Gastroesophageal sphincter (tissue), 3 donors: Measurements from ENCODE around the gene ANAPC5.

ENCODE experiments used
- EP300 ChIP-seq: sonication (generic); formaldehyde crosslinking; IDR thresholded peaks from one replicate; pipeline ENCODE4 v1.6.1; 2017; ENCODE audit warnings: antibody characterized with exemption, mild to moderate bottlenecking
- POLR2A ChIP-seq, 2 donors: fragments of 450-650 bp; IDR thresholded peaks; one replicate each; pipeline ENCODE4 v1.6.1; 2017; ENCODE audit warnings: antibody characterized with exemption in 2 of 2, mild to moderate bottlenecking in 2 of 2, moderate library complexity in 1 of 2
- POLR2AphosphoS5 ChIP-seq: sonication (generic); formaldehyde crosslinking; IDR thresholded peaks from one replicate; pipeline ENCODE4 v1.6.1; 2017; ENCODE audit warnings: antibody characterized with exemption
- TF ChIP-seq, protein P1 (sequence below), 4 experiments: fragments of 200-600 bp in 2 of 4; fragments of 450-650 bp in 2 of 4; sonication (generic) in 1 of 4; IDR thresholded peaks; one replicate each; pipeline ENCODE4 v1.5.1; 2017 to 2019; ENCODE audit warnings: antibody characterized with exemption in 4 of 4, mild to moderate bottlenecking in 2 of 4, moderate library complexity in 2 of 4

DNA sequence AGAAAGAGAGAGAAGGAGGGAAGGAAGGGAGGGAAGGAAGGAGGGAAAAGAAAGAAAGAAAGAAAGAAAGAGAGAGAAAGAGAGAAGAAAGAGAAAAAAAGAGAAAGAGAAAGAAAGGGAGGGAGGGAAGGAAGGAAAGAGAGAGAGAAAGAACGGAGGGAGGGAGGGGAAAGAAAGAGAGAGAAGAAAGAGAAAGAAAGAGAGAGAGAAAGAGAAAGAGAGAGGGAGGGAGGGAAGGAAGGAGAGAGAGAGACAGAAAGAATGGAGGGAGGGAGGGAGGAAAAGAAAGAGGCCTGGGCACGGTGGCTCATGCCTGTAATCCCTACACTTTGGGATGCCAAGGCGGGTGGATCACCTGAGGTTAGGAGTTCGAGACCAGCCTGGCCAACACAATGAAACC is 5.1 kb upstream of the ANAPC5 start:
- TF ChIP-seq, protein P1, sequence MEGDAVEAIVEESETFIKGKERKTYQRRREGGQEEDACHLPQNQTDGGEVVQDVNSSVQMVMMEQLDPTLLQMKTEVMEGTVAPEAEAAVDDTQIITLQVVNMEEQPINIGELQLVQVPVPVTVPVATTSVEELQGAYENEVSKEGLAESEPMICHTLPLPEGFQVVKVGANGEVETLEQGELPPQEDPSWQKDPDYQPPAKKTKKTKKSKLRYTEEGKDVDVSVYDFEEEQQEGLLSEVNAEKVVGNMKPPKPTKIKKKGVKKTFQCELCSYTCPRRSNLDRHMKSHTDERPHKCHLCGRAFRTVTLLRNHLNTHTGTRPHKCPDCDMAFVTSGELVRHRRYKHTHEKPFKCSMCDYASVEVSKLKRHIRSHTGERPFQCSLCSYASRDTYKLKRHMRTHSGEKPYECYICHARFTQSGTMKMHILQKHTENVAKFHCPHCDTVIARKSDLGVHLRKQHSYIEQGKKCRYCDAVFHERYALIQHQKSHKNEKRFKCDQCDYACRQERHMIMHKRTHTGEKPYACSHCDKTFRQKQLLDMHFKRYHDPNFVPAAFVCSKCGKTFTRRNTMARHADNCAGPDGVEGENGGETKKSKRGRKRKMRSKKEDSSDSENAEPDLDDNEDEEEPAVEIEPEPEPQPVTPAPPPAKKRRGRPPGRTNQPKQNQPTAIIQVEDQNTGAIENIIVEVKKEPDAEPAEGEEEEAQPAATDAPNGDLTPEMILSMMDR (IDR thresholded peaks at IDR 0.05), result no peak
- TF ChIP-seq POLR2A (IDR thresholded peaks at IDR 0.05) (no peak), EP300 (no peak), POLR2AphosphoS5 (no peak)
